RKO (cell line): Measurements from ENCODE around the gene FITM1.
"Not testable (repeated sequence)": the region's sequence is repeated elsewhere in the genome, so short reads cannot be mapped to it uniquely, and the experiment has no call there.

ENCODE experiments used
- DNase-seq: peaks from one replicate; pipeline ENCODE4 v3.0.0-alpha.2; 2016; ENCODE audit warnings: low spot score

The FITM1 gene

DNA sequence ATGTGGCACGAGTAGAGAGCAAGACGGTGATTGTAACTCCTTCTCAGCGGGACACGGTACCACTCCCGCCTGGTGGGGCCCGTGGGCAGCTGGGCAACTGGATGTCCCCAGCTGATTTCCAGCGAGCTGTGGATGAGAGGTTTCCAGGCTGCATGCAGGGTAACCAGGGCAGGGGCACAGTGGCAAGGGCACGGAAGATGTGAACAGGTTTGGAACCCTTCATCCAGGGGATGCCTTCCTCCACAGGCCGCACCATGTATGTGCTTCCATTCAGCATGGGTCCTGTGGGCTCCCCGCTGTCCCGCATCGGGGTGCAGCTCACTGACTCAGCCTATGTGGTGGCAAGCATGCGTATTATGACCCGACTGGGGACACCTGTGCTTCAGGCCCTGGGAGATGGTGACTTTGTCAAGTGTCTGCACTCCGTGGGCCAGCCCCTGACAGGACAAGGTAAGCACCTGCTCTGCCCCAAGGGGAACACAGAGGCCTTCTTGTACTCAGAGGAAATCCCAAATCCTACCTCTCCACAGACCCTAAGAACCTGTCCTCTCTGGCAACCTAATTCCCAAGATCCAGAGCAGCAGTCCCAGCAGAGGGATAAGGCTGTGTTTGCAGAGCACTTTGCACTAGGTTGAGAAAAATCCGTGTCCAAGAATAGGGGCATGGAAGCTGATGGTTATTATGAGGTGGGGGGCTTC lies 32.1 kb upstream of the FITM1 start:
- no peak for DNase-seq

GRCh38 chr14:24098927-24099813 lies 31.3 kb upstream of the FITM1 start:
- DNase-seq, result no peak

- no peak for DNase-seq
These were observed 30.1 kb upstream of the FITM1 start for GRCh38 chr14:24100197-24100981.

GRCh38 chr14:24100982-24101494 lies 29.4 kb upstream of the FITM1 start:
- DNase-seq, result no peak

- DNase-seq, result no peak
These were observed 28.0 kb upstream of the FITM1 start for GRCh38 chr14:24102357-24103048.

DNA sequence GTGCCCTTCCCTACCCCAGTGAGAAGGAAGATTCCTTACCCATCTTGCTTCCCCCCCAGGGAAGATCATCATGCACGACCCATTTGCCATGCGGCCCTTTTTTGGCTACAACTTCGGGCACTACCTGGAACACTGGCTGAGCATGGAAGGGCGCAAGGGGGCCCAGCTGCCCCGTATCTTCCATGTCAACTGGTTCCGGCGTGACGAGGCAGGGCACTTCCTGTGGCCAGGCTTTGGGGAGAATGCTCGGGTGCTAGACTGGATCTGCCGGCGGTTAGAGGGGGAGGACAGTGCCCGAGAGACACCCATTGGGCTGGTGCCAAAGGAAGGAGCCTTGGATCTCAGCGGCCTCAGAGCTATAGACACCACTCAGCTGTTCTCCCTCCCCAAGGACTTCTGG lies 27.0 kb upstream of the FITM1 start:
- no peak for DNase-seq

GRCh38 chr14:24105609-24106239 lies 24.7 kb upstream of the FITM1 start:
- not testable (repeated sequence) for DNase-seq

- DNase-seq, result no peak
These were observed 23.7 kb upstream of the FITM1 start for GRCh38 chr14:24106672-24107271.

- DNase-seq, result no peak
These were observed 22.1 kb upstream of the FITM1 start for GRCh38 chr14:24108336-24108874.

- DNase-seq, result no peak
These were observed 20.4 kb upstream of the FITM1 start for GRCh38 chr14:24110060-24110459.

- DNase-seq, result no peak
These were observed 19.9 kb upstream of the FITM1 start for GRCh38 chr14:24110523-24110922.

GRCh38 chr14:24113379-24113800 lies 17.1 kb upstream of the FITM1 start:
- DNase-seq, result no peak

- peak; percentile 96 for DNase-seq
These were observed 16.5 kb upstream of the FITM1 start for GRCh38 chr14:24113801-24114531.

DNA sequence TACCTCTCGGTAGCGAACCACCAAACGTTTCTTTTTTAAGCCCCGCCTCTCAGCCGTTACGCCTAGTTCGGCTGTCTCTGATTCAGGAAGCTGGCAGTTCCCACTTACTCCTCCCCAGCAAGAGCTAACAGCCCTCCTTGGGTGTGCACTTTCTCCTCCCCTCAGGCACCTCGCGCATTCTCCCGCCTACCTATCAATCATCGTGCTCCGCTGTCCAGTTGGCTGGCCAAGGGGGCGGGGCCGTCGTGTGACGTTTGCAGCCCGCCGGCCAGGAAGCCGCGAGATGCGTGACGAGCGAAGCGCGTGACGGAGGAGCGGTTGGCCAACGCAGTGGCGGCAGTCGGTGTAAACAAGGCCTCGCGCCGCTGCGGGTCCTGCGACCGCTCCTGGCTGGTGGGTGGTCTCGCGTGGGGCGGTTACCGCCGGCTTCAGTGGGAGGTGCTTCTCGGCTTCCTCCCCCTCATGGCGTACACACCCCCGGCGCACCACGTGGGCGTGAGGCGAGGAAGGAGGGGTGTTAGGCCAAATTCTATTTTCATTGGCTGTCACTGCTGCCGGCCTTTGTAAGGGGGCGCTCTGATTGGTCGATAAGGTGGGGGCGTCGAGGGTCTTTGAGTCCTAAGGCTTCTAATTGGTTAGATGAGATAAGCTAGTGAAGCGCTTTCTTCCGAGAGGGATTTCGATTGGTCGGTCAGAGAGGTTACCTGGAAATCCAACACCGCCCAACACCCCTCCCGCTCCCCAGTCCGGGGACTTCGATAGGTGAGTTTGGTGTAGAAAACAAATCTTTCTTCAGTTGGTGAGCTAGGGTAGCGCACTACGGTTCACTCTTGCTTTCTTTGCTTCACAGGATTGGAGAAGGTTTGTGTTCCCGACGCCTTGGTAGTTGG lies 15.7 kb upstream of the FITM1 start, which contains the start of the genes DCAF11 and NRL:
Gene DCAF11, plus strand, starts transcription at position 246 of the 890 bp plus-strand sequence. CDS start 818 bp downstream, outside the sequence.
Gene NRL, minus strand, starts transcription at position 418 of the 890 bp plus-strand sequence. CDS start 32,101 bp downstream, outside the sequence.
- DNase-seq, result peak; percentile 100

DNA sequence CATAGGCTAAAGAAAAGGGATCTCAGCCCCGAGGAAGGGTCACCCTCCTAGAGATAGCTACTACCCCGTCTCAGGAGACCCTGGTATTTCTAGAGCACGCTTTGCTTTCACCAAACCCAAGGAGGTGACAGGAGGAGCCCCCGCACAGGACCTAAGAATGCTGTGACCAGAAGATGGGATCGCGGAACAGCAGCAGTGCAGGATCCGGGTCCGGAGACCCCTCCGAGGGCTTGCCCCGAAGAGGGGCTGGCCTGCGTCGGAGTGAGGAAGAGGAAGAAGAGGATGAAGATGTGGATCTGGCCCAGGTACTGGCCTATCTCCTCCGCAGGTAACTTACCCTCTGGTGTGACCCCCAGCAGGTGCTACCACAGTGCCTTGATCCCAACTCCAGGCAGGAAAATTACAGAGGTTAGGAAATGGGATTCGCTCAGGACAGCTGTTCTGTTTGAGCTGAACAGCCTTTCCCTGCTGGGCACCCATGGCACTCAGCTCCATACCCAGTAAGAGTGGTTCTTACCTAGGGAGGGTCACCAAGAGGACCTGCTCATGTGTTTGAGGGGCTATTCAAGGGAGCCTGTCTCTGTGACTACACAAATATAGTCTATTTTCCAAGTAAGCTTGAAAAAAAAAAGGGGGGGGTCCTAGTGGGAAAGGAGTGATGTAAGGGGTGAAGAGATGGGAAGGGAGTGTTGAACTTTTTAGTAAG lies 14.9 kb upstream of the FITM1 start:
- DNase-seq, result no peak

GRCh38 chr14:24116128-24116814 lies 14.2 kb upstream of the FITM1 start:
- DNase-seq, result no peak

- DNase-seq, result no peak
These were observed 13.3 kb upstream of the FITM1 start for GRCh38 chr14:24117179-24117578.
